Measurements from ENCODE around the gene MED9. TPM values are rescaled to one million over a fixed set of nuclear protein-coding genes. Genes with fewer than 3 reads are reported as not detected.

Gene MED9
- total and polyA plus RNA-seq, 9 of the 15 experiments (the other 6 are each of a cell fraction or from before 2014, with no cell fraction given) = 2.2 to 15.8 (median 12.7) TPM

- ChIA-PET CTCF (ENCODE audit: low intra/inter-chr PET ratio) (no interaction called here), POLR2A (no interaction called here)
- Histone ChIP-seq H3K36me3 (ENCODE audit: control insufficient read depth, insufficient read depth, low read length) (peaks cover 34% of the 10 kb centered on the region; the same call in 2 of the 3 replicates), H3K4me2 (ENCODE audit: insufficient read depth, low read length) (no peak overlapping the region), H3K79me2 (ENCODE audit: control insufficient read depth, insufficient read depth, low read length) (no peaks in the 10 kb centered on the region; the same call in 2 of the 3 replicates), H3K4me1 (replicated peaks in 1 of 2; ENCODE audit: control insufficient read depth in 2 of 2, insufficient read depth in 2 of 2, low read length in 2 of 2) (peaks cover 0 to 20% of the 10 kb centered on the region in 2 experiments; a peak in 3 of 5 replicates), H3K9me1 (ENCODE audit: control insufficient read depth, insufficient read depth, low read length) (no peaks in the 10 kb centered on the region), H3K4me3 (no peak overlapping the region), H2AFZ (ENCODE audit: low read depth, low read length) (no peak overlapping the region), H3K9ac (ENCODE audit: insufficient read depth in 1 of 2, low read depth in 2 of 2, low read length in 2 of 2) (no peak overlapping the region), H3K27me3 (ENCODE audit: control insufficient read depth in 2 of 2, insufficient read depth in 2 of 2, low read length in 2 of 2) (peaks cover 0 to 1% of the 10 kb centered on the region in 2 experiments; a peak in 1 of 5 replicates), H3K27ac (ENCODE audit: extremely low read depth, low read depth, low read length) (no peak overlapping the region), H3K9me3 (replicated peaks; ENCODE audit: control insufficient read depth, insufficient read depth, low read depth, low read length) (no peaks in the 10 kb centered on the region), H4K20me1 (replicated peaks; ENCODE audit: control insufficient read depth, insufficient read depth, low read length) (no peaks in the 10 kb centered on the region)
- FAIRE-seq = no peak
- in situ Hi-C loops (cut with MboI) (no loop called here), intact Hi-C loops (cut with micrococcal nuclease) (no loop called here)
- no peak for TF ChIP-seq TSC22D4 (tag; IDR thresholded peaks at IDR 0.05)
- WGBS (ENCODE audit: insufficient coverage, low coverage, missing lambda C conversion rate) = 95% methylated on average over 11 of the region's 14 CpGs
- DNase-seq (ENCODE audit: extremely low read depth in 1 of 4, low spot score in 3 of 4) = no peak
- BruUV-seq (replicated peaks) = no TSS peak
- no peak for ATAC-seq
These were observed 17.7 kb downstream of the MED9 start for GRCh38 chr17:17494499-17494869.

DNA sequence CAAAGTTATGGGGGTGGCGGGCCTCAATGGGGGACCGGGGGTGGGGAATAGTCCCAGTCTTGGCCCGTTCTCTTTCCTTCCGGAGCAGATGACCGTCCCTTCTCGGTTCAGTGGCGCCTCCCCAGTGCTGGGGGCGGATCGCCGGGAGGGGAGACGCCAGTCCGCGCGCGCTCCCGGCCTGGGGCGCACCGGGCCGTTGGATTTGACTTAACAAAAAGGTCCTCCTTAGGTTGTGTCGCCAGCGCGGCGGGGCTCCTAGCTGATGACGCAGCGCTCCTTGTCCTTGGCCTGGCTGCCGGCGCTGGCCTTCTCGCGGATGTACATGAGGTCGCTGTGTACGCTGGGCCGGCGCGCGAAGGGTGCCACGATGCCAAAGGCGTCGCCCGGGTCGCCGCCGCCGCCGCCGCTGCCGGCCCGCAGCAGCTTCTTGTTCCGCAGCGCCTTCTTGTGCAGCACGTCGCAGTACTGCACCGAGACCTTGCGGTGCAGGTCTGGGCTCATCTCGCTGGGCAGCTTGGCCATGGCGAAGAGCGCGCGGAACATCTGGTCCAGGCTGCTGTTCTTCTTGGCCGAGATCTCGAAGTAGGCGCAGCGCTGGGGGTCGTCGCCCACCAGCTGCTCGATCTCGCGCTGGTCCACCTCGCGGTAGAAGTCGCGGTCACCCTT lies 18.2 kb downstream of the MED9 start:
- no peak overlapping the region for H2AFZ ChIP-seq (ENCODE audit: low read depth, low read length)
- H3K9me1 ChIP-seq (ENCODE audit: control insufficient read depth, insufficient read depth, low read length) = no peaks in the 10 kb centered on the region
- no peaks in the 10 kb centered on the region for H4K20me1 ChIP-seq (replicated peaks; ENCODE audit: control insufficient read depth, insufficient read depth, low read length)
- peaks cover 0 to 20% of the 10 kb centered on the region in 2 experiments; a peak in 3 of 5 replicates for H3K4me1 ChIP-seq (replicated peaks in 1 of 2; ENCODE audit: control insufficient read depth in 2 of 2, insufficient read depth in 2 of 2, low read length in 2 of 2)
- FAIRE-seq = no peak
- H3K9ac ChIP-seq (ENCODE audit: insufficient read depth in 1 of 2, low read depth in 2 of 2, low read length in 2 of 2) = no peak overlapping the region
- intact Hi-C loops (cut with micrococcal nuclease) (loop anchor here (5.0 kb wide), 2 partner anchors 138 to 147 kb away; no protein-coding TSS in a partner anchor), in situ Hi-C loops (cut with MboI) (no loop called here)
- H3K36me3 ChIP-seq (ENCODE audit: control insufficient read depth, insufficient read depth, low read length) = peaks cover 29% of the 10 kb centered on the region; the same call in 2 of the 3 replicates
- CTCF ChIA-PET (ENCODE audit: low intra/inter-chr PET ratio) = interaction anchor here (1.8 kb wide), 1 partner anchor 141 kb away, joined by 5 read pairs; no protein-coding TSS in a partner anchor
- POLR2A ChIA-PET = no interaction called here
- peak; percentile 15 for TF ChIP-seq FIP1L1 (IDR thresholded peaks at IDR 0.05; ENCODE audit: low read depth, low read length, poor library complexity, severe bottlenecking)
- no peak for TF ChIP-seq ZBED1 (IDR thresholded peaks at IDR 0.05)
- peak; percentile 65 for TF ChIP-seq ZBTB33 (CRISPR knock-in tag; IDR thresholded peaks at IDR 0.05)
- peak; percentile 58 for TF ChIP-seq POLR2G (IDR thresholded peaks at IDR 0.05; ENCODE audit: low read depth, low read length)
- peaks cover 0 to 6% of the 10 kb centered on the region in 2 experiments; a peak in 2 of 5 replicates for H3K27me3 ChIP-seq (ENCODE audit: control insufficient read depth in 2 of 2, insufficient read depth in 2 of 2, low read length in 2 of 2)
- no peak overlapping the region for H3K27ac ChIP-seq (ENCODE audit: extremely low read depth, low read depth, low read length)
- no peaks in the 10 kb centered on the region for H3K9me3 ChIP-seq (replicated peaks; ENCODE audit: control insufficient read depth, insufficient read depth, low read depth, low read length)
- H3K4me2 ChIP-seq (ENCODE audit: insufficient read depth, low read length) = no peak overlapping the region
- 97% methylated on average over 15 of the region's 71 CpGs for WGBS (ENCODE audit: insufficient coverage, low coverage, missing lambda C conversion rate)
- no peaks in the 10 kb centered on the region for H3K79me2 ChIP-seq (ENCODE audit: control insufficient read depth, insufficient read depth, low read length)
- H3K4me3 ChIP-seq = no peak overlapping the region
- BruUV-seq (replicated peaks) = no TSS peak
- ATAC-seq = no peak
- no peak for DNase-seq (ENCODE audit: extremely low read depth in 1 of 4, low spot score in 3 of 4)

Measured in K562 (cell line).